ENCODE measurements around the gene APP. TPM values are rescaled to one million over a fixed set of nuclear protein-coding genes. Genes with fewer than 3 reads are reported as not detected.

The APP gene
- total and polyA plus RNA-seq, 2 of the 13 experiments (the other 11 are each of a cell fraction or from before 2014, with no cell fraction given): 70.6 to 262 TPM

- Histone ChIP-seq H3K9ac (ENCODE audit: insufficient read depth, low read depth, low read length) (no peak overlapping the region), H4K20me1 (ENCODE audit: insufficient read depth, low read length) (no peaks in the 10 kb centered on the region), H3K36me3 (replicated peaks in 1 of 2; ENCODE audit: control insufficient read depth in 1 of 2, insufficient read depth in 2 of 2, low read length in 2 of 2) (no peaks in the 10 kb centered on the region), H3K9me3 (ENCODE audit: low read length) (no peaks in the 10 kb centered on the region), H3K79me2 (ENCODE audit: insufficient read depth, low read length) (peaks cover 1% of the 10 kb centered on the region), H3K4me2 (ENCODE audit: low read depth, low read length) (no peak overlapping the region), H2AFZ (ENCODE audit: low read length) (no peak overlapping the region), H3K4me3 (replicated peaks in 1 of 3; ENCODE audit: insufficient read depth in 1 of 3, low read depth in 2 of 3, low read length in 3 of 3) (no peak overlapping the region), H3K27me3 (ENCODE audit: control insufficient read depth in 1 of 2, insufficient read depth in 2 of 2, low read length in 2 of 2) (no peaks in the 10 kb centered on the region), H3K27ac (ENCODE audit: extremely low read length, insufficient read depth, low read length) (no peak overlapping the region), H3K4me1 (ENCODE audit: insufficient read depth, low read length) (no peaks in the 10 kb centered on the region)
- TF ChIP-seq SOX6 (IDR thresholded peaks at IDR 0.05) (no peak), SOX6 (CRISPR knock-in tag; IDR thresholded peaks at IDR 0.05) (no peak), FOSL1 (CRISPR knock-in tag; IDR thresholded peaks at IDR 0.05; ENCODE audit: borderline replicate concordance) (no peak)
- ChIA-PET POLR2A (no interaction called here), CTCF (ENCODE audit: low intra/inter-chr PET ratio, low total read pairs) (no interaction called here)
- intact Hi-C loops (cut with micrococcal nuclease; ENCODE audit: unreplicated experiment): no loop called here
- ATAC-seq (no peak), DNase-seq (ENCODE audit: low spot score) (no peak), FAIRE-seq (no peak)
- in situ Hi-C loops (cut with HindIII; ENCODE audit: extremely low pct_ligation_motif_present, low pct_unique_long_range_greater_than_20kb): no loop called here
- no TSS peak for BruUV-seq (replicated peaks)
- WGBS (ENCODE audit: low lambda C conversion rate): 56% methylated on average over 6 of the region's 6 CpGs
Observed at GRCh38 chr21:26080211-26080610, 90.4 kb downstream of the APP start.

GRCh38 chr21:26079366-26079765, 91.2 kb downstream of the APP start:
- no peak overlapping the region for H2AFZ ChIP-seq (ENCODE audit: low read length)
- no peaks in the 10 kb centered on the region for H3K27me3 ChIP-seq (ENCODE audit: control insufficient read depth in 1 of 2, insufficient read depth in 2 of 2, low read length in 2 of 2)
- H3K4me2 ChIP-seq (ENCODE audit: low read depth, low read length): no peak overlapping the region
- H3K9me3 ChIP-seq (ENCODE audit: low read length): no peaks in the 10 kb centered on the region
- intact Hi-C loops (cut with micrococcal nuclease; ENCODE audit: unreplicated experiment): no loop called here
- no peak for FAIRE-seq
- CTCF ChIA-PET (ENCODE audit: low intra/inter-chr PET ratio, low total read pairs): no interaction called here
- BruUV-seq (replicated peaks): no TSS peak
- no peak for TF ChIP-seq TCF7 (IDR thresholded peaks at IDR 0.05; ENCODE audit: low read depth)
- TF ChIP-seq ZNF589 (CRISPR knock-in tag; conservative IDR thresholded peaks at IDR 0.05): no peak
- TF ChIP-seq ZFY (CRISPR knock-in tag; IDR thresholded peaks at IDR 0.05): no peak
- no peak for TF ChIP-seq CEBPB (IDR thresholded peaks at IDR 0.05; ENCODE audit: borderline replicate concordance, low read depth, low read length)
- TF ChIP-seq HNRNPUL1 (IDR thresholded peaks at IDR 0.05; ENCODE audit: low read depth, low read length): no peak
- TF ChIP-seq ZNF34 (CRISPR knock-in tag; IDR thresholded peaks at IDR 0.05; ENCODE audit: borderline replicate concordance): no peak
- no peak for TF ChIP-seq ZBTB38 (CRISPR knock-in tag; IDR thresholded peaks at IDR 0.05)
- TF ChIP-seq RBM22 (optimal IDR thresholded peaks at IDR 0.05; ENCODE audit: low read length): no peak
- TF ChIP-seq GABPB1 (CRISPR knock-in tag; IDR thresholded peaks at IDR 0.05): no peak
- TF ChIP-seq SP5 (CRISPR knock-in tag; IDR thresholded peaks at IDR 0.05; ENCODE audit: borderline replicate concordance, low read depth): no peak
- TF ChIP-seq ZNF550 (CRISPR knock-in tag; IDR thresholded peaks at IDR 0.05; ENCODE audit: borderline replicate concordance): no peak
- no peak for TF ChIP-seq DR1 (CRISPR knock-in tag; IDR thresholded peaks at IDR 0.05)
- no peak for TF ChIP-seq KDM1A (CRISPR knock-in tag; IDR thresholded peaks at IDR 0.05)
- H3K9ac ChIP-seq (ENCODE audit: insufficient read depth, low read depth, low read length): no peak overlapping the region
- 0 out of 2 replicates have a peak, but pooled peaks cover 4% of the 10 kb centered on the region for H4K20me1 ChIP-seq (ENCODE audit: insufficient read depth, low read length)
- no peaks in the 10 kb centered on the region for H3K36me3 ChIP-seq (replicated peaks in 1 of 2; ENCODE audit: control insufficient read depth in 1 of 2, insufficient read depth in 2 of 2, low read length in 2 of 2)
- POLR2A ChIA-PET: no interaction called here
- DNase-seq (ENCODE audit: low spot score): no peak
- in situ Hi-C loops (cut with HindIII; ENCODE audit: extremely low pct_ligation_motif_present, low pct_unique_long_range_greater_than_20kb): no loop called here
- H3K4me1 ChIP-seq (ENCODE audit: insufficient read depth, low read length): no peaks in the 10 kb centered on the region
- H3K27ac ChIP-seq (ENCODE audit: extremely low read length, insufficient read depth, low read length): no peak overlapping the region
- WGBS (ENCODE audit: low lambda C conversion rate): 70% methylated on average over 4 of the region's 4 CpGs
- H3K79me2 ChIP-seq (ENCODE audit: insufficient read depth, low read length): no peaks in the 10 kb centered on the region
- ATAC-seq: no peak
- no peak overlapping the region for H3K4me3 ChIP-seq (replicated peaks in 1 of 3; ENCODE audit: insufficient read depth in 1 of 3, low read depth in 2 of 3, low read length in 3 of 3)

Data from HepG2 (cell line).